PFSK-1 (cell line): Measurements from ENCODE around the gene UBR4. TPM values are rescaled to one million over a fixed set of nuclear protein-coding genes. Genes with fewer than 3 reads are reported as not detected.

Source experiments
- FOXP2 ChIP-seq: optimal IDR thresholded peaks from 2 replicates; pipeline ENCODE3; 2011; ENCODE audit warnings: borderline replicate concordance, control low read depth, inconsistent platforms; ENCODE audit not compliant: insufficient read depth; ENCODE audit errors: extremely low read length, extremely low read depth
- POLR2AphosphoS5 ChIP-seq: IDR thresholded peaks from 2 replicates; pipeline ENCODE4 v1.6.1; 2012; ENCODE audit warnings: low read depth, mild to moderate bottlenecking, control low read depth, low read length, moderate library complexity
- SIN3A ChIP-seq: IDR thresholded peaks from 2 replicates; pipeline ENCODE4 v1.6.1; 2012; ENCODE audit warnings: mild to moderate bottlenecking, low read length, moderate library complexity, borderline replicate concordance; ENCODE audit not compliant: insufficient read depth
- TAF1 ChIP-seq: IDR thresholded peaks from 2 replicates; pipeline ENCODE4 v1.6.1; 2012; ENCODE audit warnings: low read length, control low read depth, borderline replicate concordance; ENCODE audit not compliant: insufficient read depth
- polyA plus RNA-seq: library from polyadenylated mRNA; unstranded; fragments of >200 nt; gene quantifications from one replicate; pipeline ENCODE4 v1.2.1, GENCODE V29; 2012; ENCODE audit warnings: low read depth, missing spikeins; ENCODE audit not compliant: insufficient read length
- TF ChIP-seq, protein P1 (sequence below), 2 experiments: IDR thresholded peaks; 2 replicates each; pipeline versions ENCODE4 v1.6.1 to v1.8.0; 2011 to 2012; ENCODE audit warnings: low read depth in 2 of 2, low read length in 2 of 2, control low read depth in 1 of 2, inconsistent platforms in 1 of 2, mild to moderate bottlenecking in 1 of 2, moderate library complexity in 1 of 2; ENCODE audit not compliant: insufficient read depth in 1 of 2

Gene UBR4
- polyA plus RNA-seq, result 218 TPM

DNA sequence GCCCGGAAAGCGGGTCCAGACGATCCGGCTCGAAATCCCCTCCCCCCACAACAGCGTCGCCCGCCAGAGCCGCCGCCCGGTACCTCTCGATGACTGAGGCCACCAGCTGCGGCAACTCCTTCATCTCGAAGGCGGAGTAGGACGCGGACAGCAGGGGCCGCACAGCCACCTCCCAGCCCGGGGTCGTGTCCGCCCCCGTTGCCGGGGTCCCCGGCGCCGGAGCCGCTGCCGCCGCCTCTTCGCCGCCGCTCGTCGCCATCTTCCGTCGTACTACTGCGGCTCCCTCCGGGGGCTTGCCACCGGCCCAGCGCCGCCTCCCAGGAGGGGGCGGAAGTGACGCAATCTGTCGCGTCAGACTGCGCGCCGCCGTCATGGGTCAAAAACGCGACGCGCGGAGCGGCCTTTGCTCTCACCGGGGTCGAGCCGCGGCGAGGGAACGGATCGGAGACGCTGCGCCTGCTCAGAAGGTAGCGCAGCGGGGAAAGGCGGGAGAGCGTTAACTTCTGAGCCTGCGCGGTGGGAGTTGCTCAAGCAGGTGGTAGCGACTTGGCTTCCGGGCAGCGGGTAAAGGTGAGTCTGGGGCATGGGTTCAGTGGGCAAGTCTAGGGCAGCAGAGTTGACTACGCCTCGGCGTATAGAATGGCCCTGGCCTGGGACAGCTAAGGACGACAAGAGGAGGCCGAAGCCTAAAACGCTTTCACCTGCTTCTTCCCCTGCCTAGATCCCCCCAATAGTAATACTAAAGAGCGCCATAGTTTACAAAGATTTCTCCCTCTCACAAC lies at the start of gene UBR4:
Gene UBR4, minus strand, starts transcription at position 277 of the 782 bp plus-strand sequence. Its CDS starts 18 bp downstream, at position 259.
- TF ChIP-seq TAF1 (peak; percentile 90; the same call in 1 of the 2 replicates), POLR2AphosphoS5 (peak; percentile 86), FOXP2 (peak; percentile 86), SIN3A (no peak)
- TF ChIP-seq, protein P1, sequence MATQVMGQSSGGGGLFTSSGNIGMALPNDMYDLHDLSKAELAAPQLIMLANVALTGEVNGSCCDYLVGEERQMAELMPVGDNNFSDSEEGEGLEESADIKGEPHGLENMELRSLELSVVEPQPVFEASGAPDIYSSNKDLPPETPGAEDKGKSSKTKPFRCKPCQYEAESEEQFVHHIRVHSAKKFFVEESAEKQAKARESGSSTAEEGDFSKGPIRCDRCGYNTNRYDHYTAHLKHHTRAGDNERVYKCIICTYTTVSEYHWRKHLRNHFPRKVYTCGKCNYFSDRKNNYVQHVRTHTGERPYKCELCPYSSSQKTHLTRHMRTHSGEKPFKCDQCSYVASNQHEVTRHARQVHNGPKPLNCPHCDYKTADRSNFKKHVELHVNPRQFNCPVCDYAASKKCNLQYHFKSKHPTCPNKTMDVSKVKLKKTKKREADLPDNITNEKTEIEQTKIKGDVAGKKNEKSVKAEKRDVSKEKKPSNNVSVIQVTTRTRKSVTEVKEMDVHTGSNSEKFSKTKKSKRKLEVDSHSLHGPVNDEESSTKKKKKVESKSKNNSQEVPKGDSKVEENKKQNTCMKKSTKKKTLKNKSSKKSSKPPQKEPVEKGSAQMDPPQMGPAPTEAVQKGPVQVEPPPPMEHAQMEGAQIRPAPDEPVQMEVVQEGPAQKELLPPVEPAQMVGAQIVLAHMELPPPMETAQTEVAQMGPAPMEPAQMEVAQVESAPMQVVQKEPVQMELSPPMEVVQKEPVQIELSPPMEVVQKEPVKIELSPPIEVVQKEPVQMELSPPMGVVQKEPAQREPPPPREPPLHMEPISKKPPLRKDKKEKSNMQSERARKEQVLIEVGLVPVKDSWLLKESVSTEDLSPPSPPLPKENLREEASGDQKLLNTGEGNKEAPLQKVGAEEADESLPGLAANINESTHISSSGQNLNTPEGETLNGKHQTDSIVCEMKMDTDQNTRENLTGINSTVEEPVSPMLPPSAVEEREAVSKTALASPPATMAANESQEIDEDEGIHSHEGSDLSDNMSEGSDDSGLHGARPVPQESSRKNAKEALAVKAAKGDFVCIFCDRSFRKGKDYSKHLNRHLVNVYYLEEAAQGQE (IDR thresholded peaks at IDR 0.05; ENCODE audit: insufficient read depth in 1 of 2, low read depth in 2 of 2, low read length in 2 of 2), result 0 out of 4 replicates have a peak, but pooled peaks of 1 of the 2 experiments have one; percentile 5

DNA sequence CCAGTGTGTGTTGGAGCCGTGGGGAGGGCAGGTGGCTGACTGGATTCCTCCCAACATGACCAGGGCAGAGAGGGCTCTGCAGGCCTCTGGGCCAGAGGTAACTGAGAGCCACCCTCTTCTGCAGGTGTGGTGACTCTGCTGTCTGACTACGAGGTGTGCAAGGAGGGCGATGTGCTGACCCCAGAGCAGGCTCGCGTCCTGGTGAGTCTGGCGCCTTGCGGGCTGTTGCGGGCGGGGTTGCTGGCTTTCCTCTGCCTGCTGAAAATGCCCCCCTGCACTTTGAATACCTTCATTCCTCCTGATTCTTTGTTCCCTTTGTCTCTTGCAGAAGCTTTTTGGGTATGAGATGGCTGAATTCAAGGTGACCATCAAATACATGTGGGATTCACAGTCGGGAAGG lies 48.3 kb upstream of the UBR4 start:
- no peak for TF ChIP-seq SIN3A
- TF ChIP-seq TAF1, result no peak
- TF ChIP-seq FOXP2, result no peak
- TF ChIP-seq POLR2AphosphoS5, result no peak
- TF ChIP-seq, protein P1 (IDR thresholded peaks at IDR 0.05; ENCODE audit: insufficient read depth in 1 of 2, low read depth in 2 of 2, low read length in 2 of 2), result no peak

DNA sequence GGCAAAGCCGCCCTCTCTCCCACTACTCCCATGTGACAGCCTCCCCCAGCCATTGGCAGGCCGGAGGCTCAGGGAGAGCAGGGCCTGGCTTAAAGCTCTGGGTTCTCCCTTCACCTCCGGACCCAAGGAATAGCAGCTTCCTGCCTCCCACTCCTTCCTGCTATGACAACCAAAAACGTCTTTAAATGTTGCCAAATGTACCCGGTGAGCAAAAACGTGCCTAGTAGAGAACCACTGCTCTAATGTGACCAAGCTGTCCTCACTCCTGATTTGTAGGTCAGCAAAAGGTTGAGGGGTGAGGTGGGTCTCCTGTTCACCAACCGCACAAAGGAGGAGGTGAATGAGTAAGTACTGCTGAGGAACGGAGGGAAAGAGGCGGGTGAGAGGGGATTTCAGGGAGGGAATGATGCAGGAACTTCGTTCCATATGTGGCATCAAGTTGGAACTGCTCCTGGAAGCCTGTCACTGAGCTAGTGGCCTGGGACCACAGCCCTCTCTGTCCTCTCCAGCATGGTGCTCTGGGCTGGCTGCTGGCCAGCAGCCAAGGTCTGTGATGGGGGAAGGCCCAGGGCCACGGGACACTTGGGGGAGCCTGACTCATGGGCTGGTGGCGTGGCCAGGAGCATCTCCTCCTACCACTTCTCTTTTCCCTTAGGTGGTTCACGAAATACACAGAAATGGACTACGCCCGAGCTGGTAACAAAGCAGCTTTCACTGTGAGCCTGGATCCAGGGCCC lies 47.3 kb upstream of the UBR4 start:
- TF ChIP-seq FOXP2, result no peak
- TF ChIP-seq POLR2AphosphoS5, result no peak
- TF ChIP-seq TAF1, result no peak
- TF ChIP-seq, protein P1 (IDR thresholded peaks at IDR 0.05; ENCODE audit: insufficient read depth in 1 of 2, low read depth in 2 of 2, low read length in 2 of 2), result no peak
- no peak for TF ChIP-seq SIN3A

DNA sequence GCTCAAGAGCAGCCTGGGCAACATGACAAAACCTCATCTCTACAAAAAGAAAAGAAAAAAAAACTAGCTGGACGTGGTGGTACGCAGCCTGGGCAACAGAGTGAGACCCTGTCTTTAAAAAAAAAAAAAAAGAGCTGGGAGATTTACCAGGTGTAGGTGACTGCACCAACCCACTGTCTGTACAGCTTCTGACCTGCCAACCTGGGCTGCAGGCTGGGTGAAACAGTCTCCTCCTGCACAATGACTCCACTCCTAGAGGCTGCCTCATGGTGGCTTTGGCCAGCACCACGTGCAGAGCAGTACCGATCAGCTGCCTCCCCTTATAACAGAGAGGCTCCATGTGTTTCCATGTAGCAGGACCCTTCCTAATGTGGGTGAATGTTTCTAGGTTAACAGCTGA lies 45.2 kb upstream of the UBR4 start:
- TF ChIP-seq POLR2AphosphoS5 (no peak), TAF1 (no peak), FOXP2 (no peak), SIN3A (no peak)
- TF ChIP-seq, protein P1 (IDR thresholded peaks at IDR 0.05; ENCODE audit: insufficient read depth in 1 of 2, low read depth in 2 of 2, low read length in 2 of 2), result no peak
